GM21825 (cell line): ENCODE measurements around the gene SH3RF3.
"Not testable (repeated sequence)": the region's sequence is repeated elsewhere in the genome, so short reads cannot be mapped to it uniquely, and the experiment has no call there.

Source experiments
- ATAC-seq: cut with Tn5 transposase; IDR thresholded peaks from one replicate; pipeline ENCODE4 v1.9.1; 2021; ENCODE audit warnings: mild to moderate bottlenecking, moderate library complexity; ENCODE audit not compliant: unreplicated experiment

The SH3RF3 gene

DNA sequence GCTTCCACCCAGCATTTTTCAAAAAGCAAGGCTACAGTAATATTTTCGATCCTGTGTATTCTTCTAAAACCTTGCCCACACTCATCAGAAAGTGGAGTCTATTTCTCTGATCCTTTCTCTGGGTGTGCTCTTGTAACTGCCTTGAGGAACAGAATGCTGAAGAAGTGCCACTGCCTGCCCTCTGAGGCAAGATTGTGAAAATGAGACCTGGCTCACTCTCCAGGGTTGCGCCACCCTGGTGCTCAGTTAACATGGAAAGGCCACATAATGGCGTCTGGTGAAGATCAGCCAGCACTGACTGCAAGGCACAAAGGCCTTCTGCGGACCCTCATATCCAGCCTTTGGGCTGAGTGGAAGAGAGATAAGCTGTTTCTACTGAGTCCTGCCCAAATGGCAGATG, 11.2 kb upstream of the SH3RF3 start:
- ATAC-seq, result no peak

DNA sequence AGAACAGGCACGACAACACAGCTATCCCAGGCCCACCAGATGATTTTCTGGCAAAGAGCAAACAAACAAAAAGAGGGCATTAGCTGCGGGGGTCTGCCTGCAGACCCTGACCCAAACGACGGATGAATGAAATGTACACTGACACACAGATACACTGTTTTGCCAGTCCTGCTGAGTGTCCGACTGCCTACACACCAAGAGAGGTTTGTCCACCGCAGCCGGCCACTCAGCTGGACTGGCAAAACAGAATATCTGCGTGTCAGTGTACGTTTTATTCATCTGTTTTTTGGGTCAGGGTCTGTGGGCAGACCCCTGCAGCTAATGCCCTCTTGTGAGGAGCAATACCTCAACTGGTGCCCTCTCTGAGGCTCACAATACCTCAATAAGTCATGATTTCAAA, 10.7 kb upstream of the SH3RF3 start:
- ATAC-seq, result no peak

DNA sequence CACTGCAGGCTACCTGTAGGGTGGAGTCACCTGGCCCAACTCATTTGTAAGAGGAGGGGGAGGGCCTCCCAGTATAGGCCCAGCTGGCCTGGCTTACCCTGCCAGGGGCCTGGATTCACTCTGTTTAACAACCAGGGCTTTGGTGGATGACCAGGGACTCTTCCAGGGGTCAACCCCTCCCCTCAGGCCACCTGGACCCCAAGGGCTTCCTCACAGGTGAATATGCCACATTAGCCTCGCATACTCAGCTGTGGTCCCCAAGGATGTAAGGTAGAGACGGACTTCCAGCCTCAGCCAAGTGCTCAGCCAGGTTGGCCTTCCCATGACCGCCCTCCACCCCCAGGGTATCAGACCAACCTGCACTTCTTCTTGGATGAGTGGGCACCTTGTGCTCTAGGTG, 8.8 kb upstream of the SH3RF3 start:
- ATAC-seq, result no peak

DNA sequence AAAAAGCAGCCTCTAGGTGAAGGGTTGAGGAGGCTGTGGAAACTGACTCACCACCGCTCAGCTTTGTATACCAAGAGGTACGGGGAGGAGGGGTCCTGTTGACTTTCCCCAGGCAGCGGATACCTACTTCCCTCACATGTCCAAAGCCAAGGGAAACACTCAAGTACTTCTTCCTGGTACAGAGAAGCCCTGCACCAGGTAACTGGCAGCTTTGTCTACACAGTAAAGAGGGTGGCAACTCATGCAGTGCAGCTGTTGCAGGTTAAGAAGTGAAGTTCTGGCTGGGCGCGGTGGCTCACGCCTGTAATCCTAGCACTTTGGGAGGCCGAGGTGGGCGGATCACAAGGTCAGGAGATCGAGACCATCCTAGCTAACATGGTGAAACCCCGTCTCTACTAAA, 8.3 kb upstream of the SH3RF3 start:
- not testable (repeated sequence) for ATAC-seq

DNA sequence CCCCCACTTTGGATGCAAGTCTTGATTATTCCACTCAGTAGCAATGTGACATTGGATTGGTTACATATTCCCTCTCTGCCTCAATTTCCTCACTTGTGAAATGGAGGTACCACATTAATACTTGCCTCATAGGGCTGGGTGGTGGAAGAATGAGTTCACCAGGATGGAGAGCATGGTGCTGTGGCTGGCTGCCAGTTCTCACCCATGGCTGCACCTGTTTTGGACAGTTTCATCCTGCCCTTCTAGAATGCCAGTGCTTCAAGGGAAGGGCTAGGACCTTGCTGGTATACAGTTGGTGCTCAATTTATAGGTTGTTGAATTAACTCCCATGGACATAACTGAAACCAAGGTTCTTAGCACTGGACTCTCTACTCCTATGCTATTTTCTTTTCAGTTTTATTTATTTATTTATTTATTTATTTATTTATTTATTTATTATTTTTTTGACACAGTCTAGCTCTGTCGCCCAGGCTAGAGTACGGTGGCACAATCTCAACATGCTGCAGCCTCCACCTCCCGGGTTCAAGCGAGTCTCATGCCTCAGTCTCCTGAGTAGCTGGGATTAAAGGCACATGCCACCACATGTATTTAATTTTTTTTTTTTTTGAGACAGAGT, 5.3 kb upstream of the SH3RF3 start:
- ATAC-seq, result no peak

DNA sequence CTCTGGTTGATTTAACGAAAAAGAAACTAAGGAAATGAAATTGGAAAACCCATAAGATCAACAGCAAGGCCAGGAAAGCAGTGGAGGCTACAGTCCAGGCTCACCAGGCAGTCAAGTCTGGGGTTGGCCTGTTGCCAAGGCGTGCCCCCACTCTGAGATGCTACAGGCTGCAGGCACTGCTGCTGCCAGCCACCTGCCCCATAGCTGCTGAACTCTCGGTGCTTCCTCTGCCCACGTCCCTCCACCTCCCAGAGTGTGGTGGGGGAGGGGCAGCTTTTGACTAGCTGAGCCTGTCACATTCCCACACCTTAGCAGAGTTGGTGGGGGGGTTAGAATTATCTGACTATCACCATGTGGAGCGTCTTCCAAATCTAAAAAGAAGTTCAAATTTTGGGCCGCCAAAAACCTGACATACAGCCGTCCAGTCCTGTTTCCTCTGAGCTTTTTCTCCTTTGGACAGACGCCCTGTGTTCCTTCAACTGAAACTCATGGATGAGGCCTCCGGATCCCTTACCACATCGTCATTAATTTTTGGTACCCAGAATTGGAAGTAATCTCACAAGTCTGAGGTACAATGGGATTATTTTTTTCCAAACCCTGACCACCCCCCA, 3.9 kb upstream of the SH3RF3 start:
- no peak for ATAC-seq

DNA sequence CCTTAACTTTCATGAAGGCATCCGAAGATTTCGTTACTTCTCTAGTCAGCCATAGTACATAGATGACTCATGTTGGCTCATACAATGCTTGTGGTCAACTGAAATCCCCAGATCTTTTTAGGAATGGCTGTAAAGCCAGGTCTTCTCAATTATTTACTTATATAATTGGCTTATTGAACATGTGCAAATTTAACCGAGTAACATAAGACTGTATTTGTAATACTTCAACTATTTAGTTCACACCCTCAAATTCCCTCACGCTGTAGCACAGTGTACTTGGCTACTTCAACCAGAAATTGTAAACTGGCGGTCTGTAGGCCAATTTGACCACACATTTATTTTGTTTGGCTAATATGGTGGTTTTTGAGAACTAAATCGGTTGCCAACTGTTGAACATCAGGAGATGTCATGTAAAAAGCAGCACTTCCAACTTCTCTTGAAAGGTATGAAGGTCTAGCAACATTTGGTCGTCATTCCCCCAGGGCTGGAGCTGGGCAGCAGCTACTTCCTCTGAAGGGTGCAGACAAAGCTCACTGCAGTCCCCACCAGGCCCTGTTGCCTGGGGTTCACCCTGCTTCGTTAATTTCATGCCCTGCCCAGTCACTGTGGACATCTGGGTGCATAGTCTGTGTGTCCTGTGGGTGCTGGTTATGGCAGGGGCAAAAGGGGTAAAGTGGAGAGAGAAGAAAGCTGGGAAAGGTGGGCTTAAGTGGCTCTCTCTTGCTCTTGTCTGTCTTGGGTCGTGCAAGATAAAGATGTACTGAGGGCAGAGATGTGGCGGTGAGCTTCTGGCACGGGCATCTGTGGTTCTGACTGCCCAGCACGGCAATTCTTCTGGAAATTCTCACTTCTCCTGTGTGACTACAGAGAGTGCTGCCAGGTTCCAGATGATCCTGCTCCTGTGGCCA, 3.2 kb upstream of the SH3RF3 start:
- no peak for ATAC-seq

DNA sequence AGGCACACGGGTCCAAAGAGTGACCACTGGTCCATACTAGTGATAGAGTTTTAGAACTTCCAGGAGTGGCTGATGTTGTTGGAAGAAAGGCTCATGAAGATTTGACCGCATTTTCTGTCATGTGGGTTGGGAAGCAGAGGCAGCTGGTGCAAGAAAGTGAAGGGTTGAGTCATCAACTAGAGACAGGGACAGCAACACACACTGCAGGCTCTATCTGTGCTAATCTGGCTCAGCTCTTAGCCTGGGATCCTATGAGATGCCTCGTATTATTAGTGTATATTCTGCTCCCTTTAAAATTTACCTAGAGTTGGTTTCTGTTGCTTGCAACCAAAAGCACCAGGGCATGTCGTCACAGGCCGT, 2.5 kb upstream of the SH3RF3 start:
- ATAC-seq, result no peak

DNA sequence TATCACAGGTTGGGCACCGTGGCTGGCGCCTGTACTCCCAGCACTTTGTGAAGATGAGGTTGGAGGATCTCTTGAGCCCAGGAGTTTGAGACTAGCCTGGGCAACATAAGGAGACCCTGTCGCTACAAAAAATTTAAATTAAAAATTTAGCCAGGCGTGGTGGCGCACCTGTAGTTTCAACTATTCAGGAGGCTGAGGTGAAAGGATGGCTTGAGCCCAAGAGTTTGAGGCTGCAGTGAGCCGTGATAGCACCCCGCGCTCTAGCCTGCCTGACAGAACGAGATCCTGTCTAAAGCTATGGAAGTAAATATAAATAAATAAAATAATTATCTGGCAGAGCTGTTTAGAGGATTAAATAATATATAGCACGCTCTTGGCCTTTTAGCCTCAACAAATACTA, 1.4 kb upstream of the SH3RF3 start:
- no peak for ATAC-seq

DNA sequence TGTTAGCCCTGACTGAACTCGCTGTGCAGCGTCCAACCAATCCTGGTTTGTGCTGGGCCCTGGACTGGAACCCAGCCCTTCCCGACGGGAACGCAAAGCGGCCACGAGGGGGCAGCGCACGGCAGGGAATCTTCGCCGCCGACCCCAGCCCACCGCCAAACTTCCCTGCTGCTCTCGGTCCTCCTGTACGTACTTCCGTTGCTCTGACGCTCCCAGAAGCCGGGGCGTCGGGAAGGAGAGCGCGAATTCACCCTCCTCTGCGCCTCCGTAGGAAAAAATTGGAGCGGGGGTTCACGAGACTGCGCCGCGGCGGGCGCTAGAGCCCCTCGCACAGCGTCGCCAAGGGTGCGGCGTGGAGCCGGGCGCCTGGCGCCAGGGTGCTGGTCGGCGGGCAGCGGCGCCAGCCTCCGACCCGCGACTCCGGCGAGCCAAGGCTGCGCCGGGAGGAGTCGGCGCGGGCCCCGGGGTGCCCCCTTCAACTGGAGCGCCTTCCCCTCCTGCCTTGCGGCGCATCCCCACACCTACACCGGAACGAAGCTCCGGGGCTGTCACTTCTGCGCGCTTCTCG, 873 bp upstream of the SH3RF3 start:
- ATAC-seq, result peak; percentile 50

DNA sequence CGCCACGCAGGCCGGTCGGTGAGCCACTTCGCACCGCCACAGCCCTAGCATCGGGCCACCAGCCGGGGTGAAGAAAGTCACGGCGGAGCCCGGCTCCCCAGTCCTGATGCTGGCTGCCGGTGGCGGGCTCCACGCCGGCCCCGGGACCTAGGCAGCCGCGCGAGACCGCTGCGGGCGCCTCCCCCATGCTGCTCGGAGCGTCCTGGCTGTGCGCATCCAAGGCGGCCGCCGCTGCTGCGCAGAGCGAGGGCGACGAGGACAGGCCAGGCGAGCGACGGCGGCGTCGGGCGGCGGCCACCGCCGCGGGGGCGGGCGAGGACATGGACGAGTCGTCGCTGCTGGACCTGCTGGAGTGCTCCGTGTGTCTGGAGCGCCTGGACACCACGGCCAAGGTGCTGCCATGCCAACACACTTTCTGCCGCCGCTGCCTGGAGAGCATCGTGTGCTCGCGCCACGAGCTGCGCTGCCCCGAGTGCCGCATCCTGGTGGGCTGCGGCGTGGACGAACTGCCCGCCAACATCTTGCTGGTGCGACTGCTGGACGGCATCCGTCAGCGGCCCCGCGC, 433 bp downstream of the SH3RF3 start:
- ATAC-seq, result peak; percentile 35

DNA sequence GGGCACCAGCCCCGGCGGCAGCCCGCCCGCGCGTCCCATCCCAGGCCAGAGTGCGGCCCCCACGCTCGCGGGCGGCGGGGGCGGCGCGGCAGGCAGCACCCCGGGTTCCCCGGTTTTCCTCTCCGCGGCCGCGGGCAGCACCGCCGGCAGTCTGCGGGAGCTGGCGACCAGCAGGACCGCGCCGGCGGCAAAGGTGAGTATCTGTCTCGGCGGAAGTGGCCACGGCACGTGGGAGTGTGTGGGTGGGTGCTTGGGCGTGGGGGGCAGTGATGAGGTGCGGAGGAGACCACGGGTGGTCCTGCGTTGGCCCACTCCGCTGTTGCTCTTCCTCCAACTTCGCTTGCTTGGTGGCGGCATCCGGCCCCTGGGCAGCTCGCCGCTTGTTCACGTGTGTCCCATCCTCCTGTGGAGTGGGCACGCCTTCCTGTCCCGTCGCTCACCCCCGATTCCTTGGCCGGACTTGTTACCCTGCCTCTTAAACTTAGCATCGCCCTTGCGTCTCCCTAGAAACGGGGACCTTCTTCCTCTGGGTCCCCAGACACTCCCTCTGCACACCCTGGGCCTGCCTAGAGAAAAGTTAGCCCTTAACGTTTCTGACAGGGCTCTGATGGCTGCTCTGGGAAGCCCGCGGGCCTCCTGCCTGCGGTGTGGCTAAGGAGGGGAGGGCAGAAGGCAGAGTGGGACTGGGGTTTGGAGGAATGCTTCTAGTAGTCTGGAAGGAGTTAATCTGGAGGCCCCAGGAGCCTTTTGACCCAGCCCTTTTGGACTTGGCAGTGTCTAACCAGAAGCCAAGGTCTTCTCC, 1.1 kb downstream of the SH3RF3 start:
- ATAC-seq, result no peak

DNA sequence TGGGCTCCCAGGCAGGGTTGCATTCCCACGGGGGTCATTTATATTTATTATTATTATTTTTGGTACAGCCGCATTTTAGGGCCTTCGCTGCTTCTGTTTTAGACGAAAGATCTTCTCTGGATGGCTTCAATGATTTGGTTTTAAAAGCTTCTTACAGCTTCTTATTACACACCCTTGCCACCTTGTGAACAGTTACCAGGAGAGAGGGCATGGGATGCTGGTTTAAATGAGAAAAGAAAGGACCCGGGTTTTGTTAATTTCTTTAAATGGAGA, 1.7 kb downstream of the SH3RF3 start:
- ATAC-seq, result no peak

DNA sequence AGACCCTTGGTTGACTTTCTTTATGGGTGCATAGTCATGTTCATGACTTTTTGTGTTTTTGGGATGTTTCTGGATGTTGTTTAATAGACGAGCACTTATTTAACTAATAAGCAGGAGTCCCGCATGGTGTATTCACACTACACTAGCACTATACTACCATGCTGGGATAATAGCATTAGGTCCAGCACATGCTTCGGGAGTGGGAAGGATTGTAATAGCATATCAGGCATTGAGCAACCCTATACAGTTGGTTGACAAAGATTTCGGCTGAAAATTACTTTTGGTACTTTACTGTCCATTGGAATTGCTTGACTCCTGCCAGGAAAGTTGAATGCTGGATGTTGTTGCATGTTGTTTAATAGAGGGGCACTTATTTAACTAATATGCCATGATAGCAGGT, 2.8 kb downstream of the SH3RF3 start:
- ATAC-seq, result no peak

DNA sequence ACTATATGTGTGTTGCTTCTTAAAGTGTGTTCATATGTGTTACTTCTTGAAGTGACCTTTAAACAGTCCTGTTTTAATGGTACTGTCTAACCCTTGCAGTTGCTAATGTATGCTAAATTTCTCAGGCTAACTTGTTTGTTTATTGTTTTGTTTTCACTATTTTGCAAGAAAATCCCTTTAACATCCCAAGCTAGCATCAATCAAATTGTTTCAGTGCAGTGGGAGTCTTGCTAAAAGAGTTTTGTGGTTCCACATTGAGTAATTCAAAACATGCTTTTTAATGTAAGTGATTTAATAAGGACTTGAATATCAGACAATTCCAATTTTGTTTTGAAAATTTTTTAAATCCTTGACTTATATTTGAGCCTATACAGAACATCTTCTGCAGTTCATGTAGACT, 3.6 kb downstream of the SH3RF3 start:
- ATAC-seq, result no peak

DNA sequence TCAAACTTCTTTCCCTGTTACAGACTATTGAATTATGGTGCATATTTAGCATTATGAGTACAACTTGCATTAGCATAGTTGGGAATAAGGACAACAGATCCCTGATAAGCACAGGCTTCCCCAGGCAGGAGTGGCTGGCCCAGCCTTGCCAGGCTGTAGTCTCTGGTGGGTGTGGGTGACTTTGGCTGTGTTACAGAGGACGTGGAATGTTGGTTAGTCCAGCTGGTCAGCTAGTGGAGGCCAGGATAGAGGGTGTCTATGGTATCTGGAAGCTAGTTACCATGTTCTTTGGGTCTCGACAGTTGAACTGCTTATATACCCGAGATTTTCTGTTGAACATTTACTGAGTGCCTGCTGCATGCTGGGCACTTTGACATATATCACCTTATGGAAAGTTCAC, 4.7 kb downstream of the SH3RF3 start:
- ATAC-seq, result no peak

DNA sequence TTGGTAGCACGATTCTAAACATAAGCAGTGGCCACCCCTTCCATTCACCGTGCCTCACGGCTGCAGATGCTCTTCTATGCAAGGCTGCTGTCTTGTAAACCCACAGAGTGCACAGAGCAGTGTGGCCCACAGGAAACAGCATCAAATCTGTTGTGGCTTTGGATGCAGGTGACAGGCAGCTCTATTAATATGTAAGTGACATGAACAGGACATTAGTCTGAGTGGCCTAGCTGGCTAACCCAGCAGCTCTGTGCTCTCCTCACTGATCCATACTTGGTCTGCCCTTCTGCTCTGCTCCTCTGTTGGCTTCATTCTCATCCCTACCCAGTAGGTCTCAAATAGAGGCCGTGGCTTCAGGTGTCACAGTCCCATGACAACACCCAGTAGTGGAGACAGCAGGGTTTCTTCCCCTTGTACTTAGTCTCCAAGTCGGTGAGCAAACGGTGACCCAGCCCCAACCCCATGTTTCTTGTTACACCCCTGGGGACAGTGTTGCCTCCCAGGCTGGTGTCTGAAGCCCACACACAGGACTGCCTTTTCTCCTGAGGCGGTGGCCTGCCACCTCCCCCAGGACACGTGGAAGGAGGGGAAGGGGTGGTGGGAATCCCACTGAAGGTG, 5.8 kb downstream of the SH3RF3 start:
- ATAC-seq, result peak; percentile 78

DNA sequence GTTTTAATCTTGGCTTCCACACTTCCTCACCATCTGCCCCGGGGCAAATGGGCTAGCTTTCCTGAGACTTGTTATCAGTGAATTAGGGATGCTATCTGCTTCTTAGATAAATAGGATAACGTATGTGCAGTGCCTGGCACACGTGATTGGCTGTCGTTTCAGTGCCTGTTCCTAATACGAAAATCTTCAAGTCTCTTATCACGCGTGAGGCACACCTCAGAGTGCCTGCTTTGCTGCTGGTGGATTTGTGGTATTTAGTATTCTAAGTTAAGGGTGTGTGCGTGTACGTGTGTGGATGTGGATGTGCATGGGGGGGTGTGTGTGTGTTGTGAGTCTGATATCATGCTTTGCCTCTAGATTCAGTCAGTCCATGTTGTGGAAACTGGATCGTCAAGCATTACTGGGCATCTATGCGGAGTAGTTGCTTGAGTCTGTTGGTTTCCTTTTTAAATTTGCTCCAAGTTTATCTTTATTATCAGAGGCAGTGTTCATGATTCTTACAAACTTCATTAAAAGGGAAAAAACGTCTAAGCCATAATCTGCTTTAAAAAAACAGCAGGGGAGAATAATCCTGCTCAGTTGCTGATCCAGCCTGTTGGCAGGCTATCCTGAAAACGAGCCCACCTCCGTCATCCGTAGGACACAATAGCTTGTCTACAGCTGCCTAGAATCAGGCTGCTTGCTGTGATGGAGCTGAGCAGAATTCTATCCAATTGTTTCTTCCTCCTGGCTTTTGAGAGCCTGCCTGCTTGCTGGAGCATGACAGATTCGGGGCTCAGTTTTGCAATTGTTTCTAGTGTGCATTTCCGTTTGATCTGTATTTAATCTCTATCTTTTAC, 6.6 kb downstream of the SH3RF3 start:
- no peak for ATAC-seq

DNA sequence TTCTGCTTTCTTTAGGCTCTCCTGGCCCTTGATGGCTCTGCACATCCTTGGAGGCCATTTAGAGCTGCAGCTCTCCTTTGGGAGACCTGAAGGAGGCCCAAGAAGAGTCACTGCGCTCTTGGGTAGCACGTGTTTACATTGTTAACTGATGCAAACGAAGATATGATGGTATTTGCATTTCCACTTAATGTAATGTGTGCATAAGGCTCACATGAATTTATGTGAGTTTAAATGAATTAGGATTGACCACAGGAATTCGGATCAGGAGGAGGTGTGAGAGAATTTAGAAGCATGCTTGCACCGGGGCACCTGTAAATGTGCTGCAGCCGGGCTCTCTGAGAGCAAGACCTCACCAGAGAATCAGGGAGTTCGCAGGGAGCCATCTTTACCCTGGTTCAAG, 7.5 kb downstream of the SH3RF3 start:
- ATAC-seq, result no peak

DNA sequence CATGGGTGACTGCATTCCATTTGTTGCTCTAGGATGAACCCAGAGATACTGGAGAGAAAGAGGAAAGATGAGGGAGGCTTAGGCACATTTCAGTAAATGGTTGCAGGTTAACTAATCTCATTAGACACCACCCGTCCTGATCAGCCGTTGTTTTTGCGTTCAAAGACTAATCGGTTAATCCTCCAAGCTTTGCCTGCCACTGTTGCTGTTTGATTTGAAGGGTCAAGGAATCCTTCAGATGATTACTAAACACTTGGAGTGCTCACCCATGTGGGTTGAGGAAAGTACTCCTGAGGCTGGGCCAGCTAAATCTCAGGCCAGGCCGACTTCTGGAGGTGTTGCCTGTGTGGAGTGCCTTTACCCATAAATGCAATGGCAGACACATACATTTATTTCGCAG, 8.6 kb downstream of the SH3RF3 start:
- ATAC-seq, result no peak
